ENCODE measurements around the gene SORBS2. TPM values are rescaled to one million over a fixed set of nuclear protein-coding genes. Genes with fewer than 3 reads are reported as not detected.
A peak's percentile ranks its signal among the peaks of the same experiment; 100 is the strongest.

The SORBS2 gene
- total RNA-seq, 1 experiment from 2014 or later, result 0.34 TPM

DNA sequence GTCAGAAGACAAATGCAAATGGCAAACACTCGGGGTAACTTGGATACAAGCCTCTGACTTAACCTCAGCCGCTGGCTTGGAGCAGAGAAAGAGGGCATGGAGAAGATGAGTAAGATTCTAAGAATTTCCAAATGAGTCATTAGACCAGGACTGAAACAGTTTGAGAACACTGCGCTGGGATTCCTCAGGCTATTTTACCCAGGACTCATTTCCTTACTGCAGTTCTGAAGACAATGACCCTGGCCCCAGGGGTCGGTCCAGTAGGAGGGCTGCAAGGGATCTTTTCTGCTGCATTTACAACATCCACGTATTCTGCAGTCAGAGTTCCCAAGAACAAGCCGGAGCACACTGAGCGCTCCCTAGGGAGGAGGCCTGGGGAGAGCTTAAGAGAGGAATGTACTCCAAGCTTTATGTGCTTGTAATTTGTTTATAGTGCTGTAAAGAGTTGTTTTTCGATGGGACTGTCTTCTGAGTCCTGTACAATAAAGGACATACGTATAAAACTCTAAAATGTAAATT is 27.3 kb upstream of the SORBS2 start:
- TF ChIP-seq TCF7L2 (IDR thresholded peaks at IDR 0.05; ENCODE audit: borderline replicate concordance, extremely low read depth, insufficient read depth, insufficient read length) (no peak), JUND (IDR thresholded peaks at IDR 0.05) (peak; percentile 83), FOSL1 (IDR thresholded peaks at IDR 0.05; ENCODE audit: low read depth) (peak; percentile 92), SRF (IDR thresholded peaks at IDR 0.05; ENCODE audit: low read depth) (0 out of 2 replicates have a peak, but pooled peaks have one; percentile 6), CEBPB (IDR thresholded peaks at IDR 0.05; ENCODE audit: low read depth) (peak; percentile 34; the same call in 1 of the 2 replicates), POLR2AphosphoS5 (IDR thresholded peaks at IDR 0.05; ENCODE audit: low read depth, low read length) (0 out of 2 replicates have a peak, but pooled peaks have one; percentile 17), ZNF274 (IDR thresholded peaks at IDR 0.05; ENCODE audit: low read depth, low read length) (no peak), CBX3 (IDR thresholded peaks at IDR 0.05; ENCODE audit: low read depth) (0 out of 2 replicates have a peak, but pooled peaks have one; percentile 14)
- no TSS peak for BruUV-seq (replicated peaks)
- Histone ChIP-seq H3K4me3 (replicated peaks in 1 of 2; ENCODE audit: low read depth in 1 of 2, low read length in 2 of 2) (no peak overlapping the region; a peak in 1 of 4 replicates), H4K20me1 (ENCODE audit: insufficient read depth) (no peaks in the 10 kb centered on the region), H3K9ac (ENCODE audit: low read length) (peak overlapping the region; percentile 28), H3K9me3 (ENCODE audit: control insufficient read depth in 1 of 2, insufficient read depth in 1 of 2, low read depth in 1 of 2, low read length in 2 of 2) (no peaks in the 10 kb centered on the region), H3K4me1 (ENCODE audit: control insufficient read depth in 1 of 2, insufficient read depth in 2 of 2, low read length in 2 of 2) (peaks cover 8 to 23% of the 10 kb centered on the region in 2 experiments), H3K79me2 (ENCODE audit: insufficient read depth, low read length) (no peaks in the 10 kb centered on the region), H3K9me2 (ENCODE audit: insufficient read depth) (no peaks in the 10 kb centered on the region), H2AFZ (ENCODE audit: low read depth, low read length, poor library complexity, severe bottlenecking) (peak overlapping the region; percentile 89), H3K4me2 (ENCODE audit: low read length) (peak overlapping the region; percentile 70), H3K27ac (ENCODE audit: low read depth, low read length) (no peak overlapping the region), H3K36me3 (ENCODE audit: control insufficient read depth in 1 of 2, insufficient read depth in 2 of 2, low read length in 2 of 2) (no peaks in the 10 kb centered on the region), H3K27me3 (ENCODE audit: insufficient read depth, low read length) (no peaks in the 10 kb centered on the region)
- ChIA-PET RAD21 (ENCODE audit: low non-redundant PET in 1 of 2, low total read pairs in 2 of 2, uncharacterized antibody in 2 of 2, unreplicated experiment in 2 of 2) (no interaction called here), POLR2A (no interaction called here), CTCF (no interaction called here)
- peak; percentile 92 for ATAC-seq
- intact Hi-C loops (cut with micrococcal nuclease), result no loop called here
- peak; percentile 54 for DNase-seq (ENCODE audit: low read depth, low spot score)

DNA sequence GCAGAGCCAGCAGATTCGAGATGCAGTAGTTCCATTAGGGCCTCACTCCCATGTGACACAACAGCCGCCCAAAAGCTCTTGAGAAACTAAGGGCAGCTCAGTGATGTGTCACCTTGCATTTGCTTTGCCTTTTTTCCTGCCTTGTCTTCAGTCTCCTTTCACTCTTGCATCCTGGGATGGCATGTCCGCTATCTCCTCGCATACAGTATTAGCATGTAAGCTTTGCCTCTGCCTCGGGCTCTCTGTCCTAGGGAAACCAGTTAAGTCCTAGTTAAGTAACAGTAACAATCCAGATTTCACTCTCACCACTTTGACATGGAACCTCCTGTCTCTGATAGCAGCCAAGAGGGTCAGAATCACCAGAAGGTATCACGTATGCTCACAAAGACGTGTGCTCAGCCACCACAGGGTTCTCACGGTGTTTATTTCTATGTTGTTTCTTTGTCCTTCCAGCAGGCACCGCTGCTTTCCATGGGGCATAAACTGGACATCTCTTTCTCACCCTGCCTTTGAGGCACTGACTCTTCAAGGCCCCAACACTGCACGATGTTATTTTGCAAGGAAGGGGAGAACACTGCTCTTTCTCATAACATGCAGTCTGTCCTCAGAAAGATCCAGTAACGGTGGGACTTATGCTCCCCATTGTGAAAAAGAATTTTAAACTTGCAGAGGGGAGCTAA is 26.7 kb upstream of the SORBS2 start:
- Histone ChIP-seq H3K27ac (ENCODE audit: low read depth, low read length) (no peak overlapping the region), H3K79me2 (ENCODE audit: insufficient read depth, low read length) (no peaks in the 10 kb centered on the region), H3K4me1 (ENCODE audit: control insufficient read depth in 1 of 2, insufficient read depth in 2 of 2, low read length in 2 of 2) (peaks cover 8 to 23% of the 10 kb centered on the region in 2 experiments), H3K27me3 (ENCODE audit: insufficient read depth, low read length) (no peaks in the 10 kb centered on the region), H3K36me3 (ENCODE audit: control insufficient read depth in 1 of 2, insufficient read depth in 2 of 2, low read length in 2 of 2) (no peaks in the 10 kb centered on the region), H3K4me2 (ENCODE audit: low read length) (peak overlapping the region; percentile 70), H3K4me3 (replicated peaks in 1 of 2; ENCODE audit: low read depth in 1 of 2, low read length in 2 of 2) (no peak overlapping the region), H3K9me3 (ENCODE audit: control insufficient read depth in 1 of 2, insufficient read depth in 1 of 2, low read depth in 1 of 2, low read length in 2 of 2) (no peaks in the 10 kb centered on the region), H4K20me1 (ENCODE audit: insufficient read depth) (no peaks in the 10 kb centered on the region), H3K9ac (ENCODE audit: low read length) (peak overlapping the region; percentile 28; the same call in 1 of the 2 replicates), H3K9me2 (ENCODE audit: insufficient read depth) (no peaks in the 10 kb centered on the region), H2AFZ (ENCODE audit: low read depth, low read length, poor library complexity, severe bottlenecking) (peak overlapping the region; percentile 89)
- ATAC-seq, result peak; percentile 46
- CTCF ChIA-PET, result no interaction called here
- RAD21 ChIA-PET (ENCODE audit: low non-redundant PET in 1 of 2, low total read pairs in 2 of 2, uncharacterized antibody in 2 of 2, unreplicated experiment in 2 of 2), result no interaction called here
- no TSS peak for BruUV-seq (replicated peaks)
- POLR2A ChIA-PET, result no interaction called here
- DNase-seq (ENCODE audit: low read depth, low spot score), result no peak
- intact Hi-C loops (cut with micrococcal nuclease), result no loop called here
- TF ChIP-seq FOSL1 (IDR thresholded peaks at IDR 0.05; ENCODE audit: low read depth) (no peak), ZFX (IDR thresholded peaks at IDR 0.05) (no peak; the same call in 1 of the 2 replicates), YY1 (IDR thresholded peaks at IDR 0.05; ENCODE audit: extremely low read depth, insufficient replicate concordance, low read depth, low read length) (no peak), SIN3A (IDR thresholded peaks at IDR 0.05; ENCODE audit: low read depth) (no peak), ELF1 (IDR thresholded peaks at IDR 0.05; ENCODE audit: borderline replicate concordance, low read depth) (no peak), ZNF274 (IDR thresholded peaks at IDR 0.05; ENCODE audit: low read depth, low read length) (no peak), SRF (IDR thresholded peaks at IDR 0.05; ENCODE audit: low read depth) (no peak), CEBPB (IDR thresholded peaks at IDR 0.05; ENCODE audit: low read depth) (no peak), EGR1 (IDR thresholded peaks at IDR 0.05; ENCODE audit: low read depth) (no peak), EZH2 (IDR thresholded peaks at IDR 0.05) (no peak), RAD21 (IDR thresholded peaks at IDR 0.05; ENCODE audit: low read depth) (no peak), JUND (IDR thresholded peaks at IDR 0.05) (no peak)
- TF ChIP-seq, protein P1, sequence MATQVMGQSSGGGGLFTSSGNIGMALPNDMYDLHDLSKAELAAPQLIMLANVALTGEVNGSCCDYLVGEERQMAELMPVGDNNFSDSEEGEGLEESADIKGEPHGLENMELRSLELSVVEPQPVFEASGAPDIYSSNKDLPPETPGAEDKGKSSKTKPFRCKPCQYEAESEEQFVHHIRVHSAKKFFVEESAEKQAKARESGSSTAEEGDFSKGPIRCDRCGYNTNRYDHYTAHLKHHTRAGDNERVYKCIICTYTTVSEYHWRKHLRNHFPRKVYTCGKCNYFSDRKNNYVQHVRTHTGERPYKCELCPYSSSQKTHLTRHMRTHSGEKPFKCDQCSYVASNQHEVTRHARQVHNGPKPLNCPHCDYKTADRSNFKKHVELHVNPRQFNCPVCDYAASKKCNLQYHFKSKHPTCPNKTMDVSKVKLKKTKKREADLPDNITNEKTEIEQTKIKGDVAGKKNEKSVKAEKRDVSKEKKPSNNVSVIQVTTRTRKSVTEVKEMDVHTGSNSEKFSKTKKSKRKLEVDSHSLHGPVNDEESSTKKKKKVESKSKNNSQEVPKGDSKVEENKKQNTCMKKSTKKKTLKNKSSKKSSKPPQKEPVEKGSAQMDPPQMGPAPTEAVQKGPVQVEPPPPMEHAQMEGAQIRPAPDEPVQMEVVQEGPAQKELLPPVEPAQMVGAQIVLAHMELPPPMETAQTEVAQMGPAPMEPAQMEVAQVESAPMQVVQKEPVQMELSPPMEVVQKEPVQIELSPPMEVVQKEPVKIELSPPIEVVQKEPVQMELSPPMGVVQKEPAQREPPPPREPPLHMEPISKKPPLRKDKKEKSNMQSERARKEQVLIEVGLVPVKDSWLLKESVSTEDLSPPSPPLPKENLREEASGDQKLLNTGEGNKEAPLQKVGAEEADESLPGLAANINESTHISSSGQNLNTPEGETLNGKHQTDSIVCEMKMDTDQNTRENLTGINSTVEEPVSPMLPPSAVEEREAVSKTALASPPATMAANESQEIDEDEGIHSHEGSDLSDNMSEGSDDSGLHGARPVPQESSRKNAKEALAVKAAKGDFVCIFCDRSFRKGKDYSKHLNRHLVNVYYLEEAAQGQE (IDR thresholded peaks at IDR 0.05; ENCODE audit: low read depth), result no peak
- TF ChIP-seq, protein P2, sequence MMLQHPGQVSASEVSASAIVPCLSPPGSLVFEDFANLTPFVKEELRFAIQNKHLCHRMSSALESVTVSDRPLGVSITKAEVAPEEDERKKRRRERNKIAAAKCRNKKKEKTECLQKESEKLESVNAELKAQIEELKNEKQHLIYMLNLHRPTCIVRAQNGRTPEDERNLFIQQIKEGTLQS (IDR thresholded peaks at IDR 0.05), result no peak
